AG08396 (cell line): Measurements from ENCODE around the gene CAPG.
"Not testable (repeated sequence)": the region's sequence is repeated elsewhere in the genome, so short reads cannot be mapped to it uniquely, and the experiment has no call there.

Experiments used
- DNase-seq: peaks from one replicate; pipeline ENCODE4 v3.0.0; 2012; ENCODE audit warnings: low spot score, mixed read lengths

CAPG gene

DNA sequence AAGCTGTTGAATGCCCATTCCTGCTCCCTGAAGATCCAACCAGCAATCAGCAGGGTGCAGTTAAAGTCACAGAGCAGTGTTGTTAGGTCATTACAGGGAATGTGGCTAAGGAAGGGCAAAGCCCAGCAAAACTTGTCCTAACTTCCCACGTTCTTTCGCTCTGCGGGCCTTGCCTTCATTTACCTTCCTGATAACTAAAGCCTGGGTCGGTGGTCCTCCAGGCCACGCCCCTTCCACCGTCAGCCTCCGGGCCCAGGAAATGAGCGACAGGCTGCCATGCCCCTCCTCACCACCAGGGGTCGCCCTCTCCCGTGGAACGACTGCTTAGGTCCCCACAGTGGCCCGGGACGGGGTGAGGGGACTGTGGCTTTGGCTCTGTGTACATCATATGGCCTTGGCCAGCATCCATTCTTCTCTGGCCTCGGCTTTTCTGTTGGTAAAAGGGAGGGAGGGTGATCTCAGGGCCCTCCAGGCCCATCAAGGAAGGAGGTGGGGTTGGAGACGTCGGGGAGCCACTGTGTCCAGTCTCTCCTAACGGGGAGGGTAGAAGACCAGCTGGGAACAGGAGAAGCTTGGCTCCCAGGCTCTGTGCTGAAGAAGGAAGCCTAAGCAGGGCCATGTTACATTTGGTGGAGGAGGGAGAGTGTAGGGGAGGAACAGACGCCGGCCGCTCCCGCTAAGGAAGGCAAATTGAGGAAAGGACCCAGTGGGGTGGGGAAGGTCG, 10.5 kb upstream of the CAPG start:
- peak; percentile 89 for DNase-seq

DNA sequence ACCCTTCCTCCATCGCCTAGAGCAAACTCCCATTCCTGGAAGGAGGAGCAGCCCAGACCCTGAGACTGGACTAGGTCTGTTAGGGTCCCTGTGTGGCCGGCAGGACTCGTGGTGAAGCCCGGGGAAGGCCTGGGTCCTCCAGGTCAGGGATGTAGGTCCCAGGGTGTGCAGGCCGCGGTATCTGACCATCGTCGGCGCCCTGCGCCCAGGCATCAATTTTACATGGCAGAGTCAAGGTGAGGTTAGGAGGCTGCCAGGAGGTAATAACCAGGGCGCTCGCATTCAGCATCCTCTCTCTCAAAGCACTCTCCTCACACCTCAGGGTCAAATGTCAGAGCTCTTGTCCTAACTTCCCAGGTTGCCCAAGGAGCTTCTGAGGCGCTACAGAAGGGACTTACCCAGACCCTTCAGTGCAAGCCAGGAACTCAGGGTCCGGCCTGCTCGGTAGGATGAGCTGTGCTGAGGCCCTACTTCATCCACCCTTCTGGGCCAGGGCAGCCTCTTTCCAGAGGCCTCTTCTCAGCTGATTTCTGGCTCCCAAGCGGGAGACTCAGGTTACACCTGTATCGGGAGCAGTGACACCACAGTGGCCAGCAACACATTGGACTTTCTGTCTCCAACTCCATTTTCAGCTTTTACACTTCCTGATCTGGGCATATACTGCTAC, 9.0 kb upstream of the CAPG start:
- DNase-seq, result no peak

DNA sequence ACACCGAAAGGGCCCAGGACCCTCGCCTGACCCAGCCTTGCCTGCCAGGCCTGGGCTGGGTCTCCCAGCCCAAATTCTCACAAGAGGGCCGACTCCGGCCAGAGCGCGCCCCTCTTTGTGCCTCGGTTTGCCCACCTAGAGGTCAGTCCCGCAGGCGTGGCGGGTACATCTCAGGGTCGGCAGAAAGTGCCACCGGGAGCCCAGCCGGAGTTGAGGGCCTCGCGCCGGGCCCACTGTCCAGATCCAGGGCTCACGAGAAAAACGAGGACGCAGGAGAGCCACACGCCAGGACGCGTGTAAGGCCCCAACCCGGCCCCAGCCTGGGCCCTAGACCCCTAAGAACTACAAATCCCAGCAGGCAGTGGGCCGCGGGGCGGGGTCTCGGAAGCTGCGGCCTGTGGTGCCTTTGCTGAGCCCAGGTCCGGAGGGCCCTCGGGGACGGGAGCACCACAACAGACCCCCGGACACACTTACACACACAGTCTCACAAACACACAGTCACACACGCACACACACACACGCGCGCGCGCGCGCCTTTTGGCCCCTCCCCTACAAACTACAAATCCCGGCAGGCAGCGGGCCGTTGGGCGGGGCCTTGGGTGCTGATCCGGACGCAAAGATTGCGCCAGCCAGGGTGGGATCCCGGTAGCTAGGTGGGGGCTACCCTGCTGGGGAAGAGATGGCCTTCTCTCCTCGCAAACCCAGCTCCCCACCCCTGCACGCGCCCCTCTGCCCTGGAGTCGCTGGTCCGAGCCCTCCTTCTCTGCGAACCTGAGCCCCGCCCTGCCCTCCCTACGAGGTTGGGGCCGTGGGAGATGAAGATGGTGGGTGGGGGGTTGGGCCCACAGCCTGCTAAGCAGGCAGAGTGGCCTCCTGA, 8.2 kb upstream of the CAPG start, which contains the start of gene SH2D6:
Gene SH2D6, plus strand, starts transcription at position 583 of the 877 bp plus-strand sequence. CDS start 10,752 bp downstream, outside the sequence.
- peak; percentile 91 for DNase-seq

DNA sequence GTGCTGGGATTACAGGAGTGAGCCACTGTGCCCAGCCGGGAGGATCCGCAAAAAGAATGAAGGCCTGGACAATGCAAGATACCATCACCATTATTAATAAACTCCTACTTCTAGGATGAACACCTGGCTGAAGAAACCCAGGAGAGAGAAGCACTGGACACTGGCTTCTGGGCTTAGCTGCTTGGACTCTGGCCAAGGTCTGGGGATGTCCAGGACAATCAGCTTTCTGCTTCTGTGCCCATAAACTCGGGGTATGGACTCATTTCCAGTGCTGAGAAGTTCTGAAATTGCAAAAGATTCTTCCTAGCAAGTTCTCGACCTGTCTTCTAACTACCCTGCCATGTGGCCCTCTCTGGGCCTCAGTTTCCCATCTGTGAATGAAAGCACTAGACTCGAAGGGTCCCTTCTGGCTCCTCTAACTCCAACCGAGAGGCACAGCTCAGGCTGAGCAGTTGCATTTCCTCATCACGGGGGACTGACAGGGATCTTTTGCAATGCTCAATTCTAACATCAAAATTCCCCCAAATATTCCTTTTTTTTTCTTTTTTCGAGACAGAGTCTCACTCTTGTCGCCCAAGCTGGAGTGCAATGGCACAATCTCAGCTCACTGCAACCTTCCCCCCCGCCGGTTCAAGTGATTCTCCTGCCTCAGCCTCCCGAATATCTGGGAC, 5.9 kb upstream of the CAPG start:
- no peak for DNase-seq

DNA sequence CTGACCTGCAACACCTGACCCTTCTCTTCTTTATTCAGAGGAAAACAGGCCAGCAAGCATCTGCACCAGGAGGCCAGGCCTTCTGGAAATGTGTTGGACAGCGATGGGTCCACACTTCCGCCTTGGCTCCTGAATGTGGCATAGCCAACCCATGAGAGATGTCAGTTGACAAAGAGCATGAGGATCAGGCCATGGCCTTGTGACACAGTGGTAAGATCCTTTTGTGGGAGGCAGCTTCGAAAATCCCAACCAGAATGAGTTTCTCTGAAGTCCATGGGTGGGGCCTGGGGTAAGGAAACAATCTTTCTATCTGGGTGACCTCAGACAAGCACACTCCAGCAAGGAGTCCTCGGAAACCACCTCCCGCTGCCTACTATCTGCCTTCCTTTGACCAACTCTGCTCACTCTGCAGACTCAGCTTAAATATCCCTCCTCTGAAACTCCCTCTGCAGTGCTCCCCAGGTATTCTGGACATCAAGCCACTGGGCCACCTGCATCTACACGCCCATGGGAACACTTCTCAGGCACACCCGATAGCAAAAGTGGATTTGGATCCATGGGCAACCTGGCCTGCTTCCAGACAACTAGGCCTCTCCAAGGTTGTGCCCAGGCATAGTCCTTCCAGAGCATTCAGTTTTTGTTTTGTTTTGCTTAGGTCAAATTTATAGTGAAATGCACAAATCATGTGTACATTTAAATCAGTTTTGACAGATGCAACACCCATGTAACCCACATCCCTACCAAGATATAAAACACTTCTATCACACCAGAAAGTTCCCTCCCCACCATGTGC, 4.8 kb upstream of the CAPG start:
- no peak for DNase-seq

DNA sequence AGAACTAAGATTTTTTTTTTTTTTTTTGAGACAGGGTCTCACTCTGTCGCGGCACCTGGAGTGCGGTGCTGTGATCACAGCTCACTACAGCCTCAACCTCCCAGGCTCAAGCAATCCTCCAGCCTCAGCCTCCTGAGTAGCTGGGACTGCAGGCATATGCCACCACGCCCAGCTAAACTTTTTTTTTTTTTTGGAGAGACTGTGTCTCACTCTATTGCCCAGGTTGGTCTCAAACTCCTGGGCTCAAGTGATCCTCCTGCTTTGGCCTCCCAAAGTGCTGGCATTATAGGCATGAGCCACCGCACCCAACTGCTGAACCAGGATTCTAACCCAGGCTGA, 4.2 kb upstream of the CAPG start:
- DNase-seq, result not testable (repeated sequence)

DNA sequence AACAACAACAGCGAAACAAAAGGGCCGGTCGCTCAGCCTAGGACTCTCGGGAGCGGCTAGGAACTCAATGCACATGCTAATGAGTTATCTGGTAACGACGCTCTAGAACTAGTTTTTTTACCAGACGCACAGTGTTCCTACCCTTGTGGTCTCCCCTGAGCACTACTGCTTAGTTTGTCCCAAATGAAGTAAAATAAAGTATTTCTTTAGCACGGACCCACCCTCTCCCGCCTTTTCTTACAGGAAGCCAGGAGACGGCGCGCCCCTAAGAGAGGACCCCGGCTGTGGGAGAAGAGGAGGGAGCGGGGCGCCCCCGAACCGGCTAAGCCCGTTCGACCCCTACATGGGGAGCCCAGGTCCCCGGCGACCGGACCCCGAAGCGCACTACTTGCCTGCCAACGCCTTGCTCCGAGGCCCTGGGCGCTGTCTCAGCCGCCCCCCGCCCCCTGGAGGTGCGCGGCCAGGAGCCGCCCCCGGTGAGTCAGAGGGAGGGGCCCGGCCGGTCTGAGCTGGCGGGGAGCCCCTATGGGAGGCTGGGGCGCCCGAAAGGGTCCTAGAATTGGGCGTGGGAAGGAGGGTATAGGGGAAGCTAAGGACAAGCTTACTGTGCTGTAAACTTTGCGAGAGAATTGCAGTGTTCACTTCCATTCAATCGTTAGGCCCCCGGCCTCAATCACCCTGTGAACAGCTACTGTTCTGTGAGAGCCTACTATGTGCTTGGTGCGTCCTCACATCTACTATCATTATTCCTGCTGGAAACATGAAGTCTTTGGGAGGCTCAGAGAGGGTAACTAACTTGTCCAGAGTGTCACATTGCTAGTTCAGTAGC, 3.6 kb upstream of the CAPG start:
- peak; percentile 82 for DNase-seq

DNA sequence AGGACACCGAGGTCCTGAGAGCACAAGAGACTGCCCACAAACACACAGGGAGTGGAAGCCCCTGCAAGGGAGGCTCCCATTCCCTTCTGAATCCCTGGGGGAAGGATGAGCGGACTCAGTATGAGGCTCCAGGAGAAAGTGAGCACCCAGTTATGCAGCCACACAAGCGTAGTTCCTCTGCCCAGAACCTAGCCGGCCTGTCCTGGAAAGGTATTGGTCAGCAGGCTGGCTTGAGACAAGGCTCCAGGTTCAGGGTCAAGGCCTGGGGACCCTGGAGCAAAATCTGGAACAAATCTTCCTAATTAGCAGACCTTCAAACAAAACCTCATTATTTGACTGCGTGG, 1.2 kb upstream of the CAPG start:
- no peak for DNase-seq

DNA sequence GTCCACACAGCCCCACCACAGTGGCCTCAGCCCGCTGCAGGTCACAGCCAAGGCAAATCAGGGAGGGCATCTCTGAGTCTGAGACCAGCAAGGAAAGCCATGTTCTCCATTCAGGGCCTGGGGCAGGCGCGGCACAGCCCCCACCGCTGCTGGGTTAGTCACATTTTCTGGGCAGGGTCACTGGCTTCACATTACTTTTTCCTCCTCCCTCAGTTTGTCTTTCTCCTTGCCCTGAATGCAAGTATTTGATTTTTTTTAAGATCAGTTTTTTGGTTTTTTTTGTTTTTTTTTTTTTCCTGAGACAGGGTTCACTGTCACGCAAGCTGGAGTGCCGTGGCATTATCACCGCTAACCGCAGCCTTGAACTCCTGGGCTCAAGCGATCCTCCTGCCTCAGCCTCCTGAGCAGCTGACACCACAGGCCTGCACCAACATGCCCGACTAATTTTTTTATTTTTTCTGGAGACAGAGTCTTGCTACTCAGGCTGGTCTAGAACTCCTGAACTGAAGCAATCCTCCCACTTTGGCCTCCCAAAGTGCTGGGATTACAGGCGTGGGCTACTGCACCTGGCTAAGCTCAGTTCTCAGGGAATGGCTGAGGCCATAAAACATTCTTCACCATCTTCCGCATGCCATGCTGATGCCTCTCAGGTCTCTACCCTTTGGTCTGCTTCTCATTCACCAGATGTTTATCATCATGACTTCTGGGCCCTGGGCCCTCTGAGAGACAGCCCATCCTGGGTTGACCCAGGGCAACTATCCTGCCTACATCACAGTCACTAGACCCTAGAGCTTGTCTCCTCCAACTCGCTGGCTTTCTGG, 628 bp upstream of the CAPG start:
- DNase-seq, result no peak

DNA sequence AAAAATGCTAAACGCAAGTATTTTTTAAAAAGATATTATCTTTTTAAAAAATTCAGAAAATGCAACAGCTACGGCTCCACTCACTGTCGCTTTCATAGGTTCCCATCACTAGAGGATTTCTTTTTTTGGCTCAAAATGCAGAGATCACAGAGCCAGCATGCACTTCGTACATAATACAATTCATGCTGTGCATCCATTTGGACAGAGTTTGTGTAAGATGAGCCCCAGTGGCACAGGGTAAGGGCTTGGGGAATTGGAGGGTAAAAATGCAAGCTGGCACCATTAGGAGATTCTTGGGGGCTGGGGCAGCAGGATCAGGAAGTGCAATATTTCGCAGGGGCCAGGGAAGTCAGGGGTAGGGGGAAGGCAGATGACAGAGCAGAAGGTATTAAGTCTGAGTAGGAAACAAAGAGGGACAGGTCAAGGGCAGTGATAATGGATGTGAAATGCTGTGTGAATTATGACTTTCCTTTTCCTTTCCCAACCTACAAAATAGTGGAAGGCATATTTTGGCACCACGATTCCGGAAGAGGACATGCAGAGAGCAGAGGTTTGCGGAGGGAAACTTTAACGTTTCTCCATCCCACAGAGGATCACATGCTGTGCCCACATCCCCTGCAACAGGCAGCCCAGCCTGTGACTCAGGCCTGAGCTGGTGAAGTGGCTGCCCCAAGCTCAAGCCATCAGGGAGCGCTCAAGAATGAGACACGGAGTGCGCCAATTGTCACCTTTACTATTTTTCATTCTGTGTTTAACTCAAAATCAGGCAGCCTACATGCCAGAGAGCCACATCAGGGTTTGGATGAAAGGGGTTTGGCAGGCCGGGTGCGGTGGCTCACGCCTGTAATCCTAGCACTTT, 4.7 kb downstream of the CAPG start:
- no peak for DNase-seq

DNA sequence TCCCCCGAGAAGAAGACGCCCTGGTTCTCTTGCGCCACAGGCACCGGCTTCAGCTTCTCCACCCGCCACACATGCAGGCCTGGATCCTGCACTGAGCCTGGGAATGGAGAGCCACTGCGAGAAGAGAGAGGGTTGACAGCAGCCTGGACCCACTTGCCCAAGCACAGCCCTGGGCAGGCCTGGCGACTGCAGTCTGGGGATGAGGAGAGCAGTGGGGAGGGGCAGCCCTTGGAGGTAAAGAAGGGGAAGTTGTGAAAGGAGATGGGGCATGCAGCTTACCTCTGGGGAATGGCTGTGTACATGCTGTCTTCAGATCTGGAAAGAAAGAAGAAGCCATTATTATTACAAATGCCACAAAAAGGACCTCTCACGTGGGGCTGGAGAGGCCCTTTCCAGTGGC, 8.3 kb downstream of the CAPG start:
- no peak for DNase-seq

DNA sequence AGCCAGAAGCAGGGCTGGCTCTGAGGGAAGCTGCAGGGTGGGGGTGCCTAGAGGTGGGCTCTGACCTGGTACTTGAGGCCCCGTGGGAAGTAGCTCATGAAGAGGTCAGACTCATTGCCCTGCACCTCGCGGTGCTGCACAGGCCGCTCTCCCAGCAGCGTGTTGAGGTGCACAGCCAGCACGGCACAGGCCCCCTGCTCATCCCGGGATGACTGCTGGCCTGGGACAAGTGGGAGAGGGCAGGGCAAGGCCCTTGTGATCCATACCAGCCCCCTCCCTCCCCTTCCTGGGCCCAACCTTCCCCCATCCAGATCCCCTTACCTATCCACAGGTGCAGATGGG, 8.7 kb downstream of the CAPG start:
- no peak for DNase-seq

DNA sequence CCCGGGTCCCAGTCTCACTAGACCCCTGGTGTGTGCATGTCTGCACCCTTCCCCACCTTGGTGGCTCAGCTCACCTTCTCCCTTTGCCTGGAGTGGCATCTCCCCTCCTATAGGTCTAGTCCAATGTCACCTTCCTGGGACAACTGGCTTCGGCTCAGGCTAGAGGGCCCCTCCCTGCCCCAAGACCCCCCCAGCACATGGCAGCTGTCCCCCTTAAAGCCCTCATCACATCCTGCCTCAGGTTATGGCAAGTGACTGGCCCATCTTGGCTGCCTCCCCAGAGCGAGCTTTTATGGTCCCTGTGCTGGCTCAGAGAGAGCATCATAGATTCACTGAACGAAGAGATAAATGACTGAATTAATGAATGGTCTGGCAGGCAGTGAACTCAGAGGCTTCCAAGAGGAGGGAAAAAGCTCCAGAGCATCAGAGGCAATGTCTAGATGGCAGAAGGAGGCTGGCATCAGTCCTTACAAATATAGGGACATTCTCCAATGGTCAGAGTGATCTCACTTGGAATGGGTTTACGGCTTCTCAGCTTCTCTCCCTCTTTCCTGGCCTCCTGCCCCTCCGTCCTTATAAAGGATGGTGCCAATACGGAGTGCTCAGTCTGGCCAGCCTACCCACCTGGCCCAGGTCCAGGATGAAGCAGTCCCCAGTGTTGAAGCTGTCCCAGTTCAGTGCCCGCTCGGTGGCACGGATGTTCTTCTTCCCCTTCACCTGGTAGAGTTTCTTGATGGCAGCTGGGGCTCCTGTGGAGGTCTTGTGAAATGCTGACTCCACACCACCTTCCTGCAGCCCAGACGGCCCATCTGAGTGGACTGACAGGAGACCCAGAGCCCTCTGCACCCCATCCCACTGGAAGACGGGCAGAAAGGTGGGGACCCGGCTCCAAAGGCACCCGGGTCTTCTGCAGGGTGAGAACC, 9.4 kb downstream of the CAPG start:
- DNase-seq, result no peak

DNA sequence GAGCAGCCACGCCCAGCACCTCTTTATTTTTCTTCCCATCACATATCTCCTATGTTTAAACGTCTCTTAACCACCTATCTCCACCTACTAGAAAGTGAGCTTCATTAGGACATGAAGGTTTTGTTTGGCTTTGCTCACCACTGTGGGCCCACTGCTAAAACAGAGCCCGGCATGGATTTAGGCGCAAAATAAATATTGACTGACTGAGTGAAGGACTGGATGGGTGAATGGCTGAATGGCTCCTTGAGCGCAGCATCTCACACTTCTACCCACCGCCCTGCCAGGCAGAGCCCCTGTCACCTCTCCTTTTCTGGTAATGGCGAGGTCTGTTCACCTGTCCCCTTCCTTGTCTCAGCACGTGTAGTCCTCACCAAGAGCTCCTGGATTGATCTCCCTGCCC, 10.1 kb downstream of the CAPG start:
- DNase-seq, result no peak

DNA sequence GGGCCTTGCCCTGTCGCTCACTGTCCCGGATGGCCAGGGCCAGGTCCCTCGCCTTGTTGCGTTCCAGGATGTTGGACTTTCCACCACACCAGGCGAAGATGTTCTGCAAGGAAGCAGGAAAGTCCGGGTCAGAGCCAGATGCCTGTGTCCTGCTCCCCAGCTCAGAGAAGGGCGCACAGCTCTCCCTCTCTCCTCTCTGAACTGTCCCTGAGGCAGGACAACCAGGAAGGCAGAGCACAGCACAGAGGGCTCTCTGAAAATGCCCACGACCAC, 11.0 kb downstream of the CAPG start:
- no peak for DNase-seq

DNA sequence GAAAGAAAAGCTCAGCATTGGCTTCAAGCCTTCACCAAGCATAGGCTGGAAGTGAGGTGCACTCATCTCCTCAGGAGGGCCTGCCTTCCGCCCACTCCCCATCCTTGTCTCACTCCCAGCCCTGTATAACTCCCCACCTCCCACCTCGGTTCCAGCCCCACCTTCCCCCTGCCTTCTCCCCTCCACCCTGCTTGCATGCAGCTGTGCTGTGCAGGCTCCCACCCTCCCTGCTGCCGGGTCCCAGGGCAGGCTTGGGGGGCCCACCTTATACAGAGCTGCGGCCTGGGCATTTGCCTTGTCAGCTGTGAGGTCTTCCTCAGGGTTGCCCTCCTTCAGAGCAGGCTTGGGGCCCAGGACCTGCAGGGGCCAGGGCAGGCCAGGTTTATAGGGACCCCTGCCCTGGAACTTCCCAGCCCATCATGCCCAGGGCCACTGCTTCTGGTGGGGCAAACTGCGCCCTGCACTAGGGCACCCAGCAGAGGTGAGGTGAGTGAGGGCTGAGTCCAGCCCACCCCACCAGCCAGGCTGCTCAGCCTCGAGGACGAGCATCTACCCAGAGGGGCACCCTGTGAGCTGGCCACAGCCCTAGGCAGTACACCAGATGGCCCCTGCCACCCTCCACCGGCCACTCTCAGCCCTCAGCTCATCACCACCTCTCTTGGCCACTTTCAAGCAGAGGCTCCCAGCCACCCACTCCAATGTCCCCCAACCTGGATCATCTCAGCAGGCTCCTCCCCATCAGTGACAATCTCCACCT, 11.6 kb downstream of the CAPG start:
- DNase-seq, result peak; percentile 1

DNA sequence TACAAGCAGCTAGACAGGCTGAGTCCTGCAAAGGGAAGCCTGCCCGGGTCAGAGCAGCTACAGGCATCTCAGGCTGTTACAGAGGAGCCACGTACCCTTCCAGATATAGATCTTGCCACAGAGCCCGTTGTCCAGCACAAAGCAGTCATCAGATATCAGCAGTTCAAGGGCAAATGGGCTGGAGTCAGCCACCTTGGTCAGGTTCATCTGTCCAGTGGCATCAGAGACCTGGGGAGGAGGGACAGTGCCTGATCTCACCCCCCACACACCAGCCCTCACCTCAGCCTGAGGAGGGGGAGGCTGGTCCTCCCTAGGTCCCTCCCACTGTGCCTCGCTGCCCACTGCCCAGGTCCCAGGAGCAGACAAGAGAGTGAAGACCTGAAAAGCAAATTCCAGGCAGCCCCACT, 12.2 kb downstream of the CAPG start:
- DNase-seq, result peak; percentile 1
